CD4-positive, alpha-beta T cell treated with Interleukin-10 for 1 hour (primary cell): Measurements from ENCODE around the gene ZDHHC24.
A peak's percentile ranks its signal among the peaks of the same experiment; 100 is the strongest.
"Not testable (repeated sequence)": the region's sequence is repeated elsewhere in the genome, so short reads cannot be mapped to it uniquely, and the experiment has no call there.

Experiments
- DNase-seq: peaks from one replicate; pipeline ENCODE4 v3.0.0-alpha.2; 2020

The ZDHHC24 gene, protein sequence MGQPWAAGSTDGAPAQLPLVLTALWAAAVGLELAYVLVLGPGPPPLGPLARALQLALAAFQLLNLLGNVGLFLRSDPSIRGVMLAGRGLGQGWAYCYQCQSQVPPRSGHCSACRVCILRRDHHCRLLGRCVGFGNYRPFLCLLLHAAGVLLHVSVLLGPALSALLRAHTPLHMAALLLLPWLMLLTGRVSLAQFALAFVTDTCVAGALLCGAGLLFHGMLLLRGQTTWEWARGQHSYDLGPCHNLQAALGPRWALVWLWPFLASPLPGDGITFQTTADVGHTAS

DNA sequence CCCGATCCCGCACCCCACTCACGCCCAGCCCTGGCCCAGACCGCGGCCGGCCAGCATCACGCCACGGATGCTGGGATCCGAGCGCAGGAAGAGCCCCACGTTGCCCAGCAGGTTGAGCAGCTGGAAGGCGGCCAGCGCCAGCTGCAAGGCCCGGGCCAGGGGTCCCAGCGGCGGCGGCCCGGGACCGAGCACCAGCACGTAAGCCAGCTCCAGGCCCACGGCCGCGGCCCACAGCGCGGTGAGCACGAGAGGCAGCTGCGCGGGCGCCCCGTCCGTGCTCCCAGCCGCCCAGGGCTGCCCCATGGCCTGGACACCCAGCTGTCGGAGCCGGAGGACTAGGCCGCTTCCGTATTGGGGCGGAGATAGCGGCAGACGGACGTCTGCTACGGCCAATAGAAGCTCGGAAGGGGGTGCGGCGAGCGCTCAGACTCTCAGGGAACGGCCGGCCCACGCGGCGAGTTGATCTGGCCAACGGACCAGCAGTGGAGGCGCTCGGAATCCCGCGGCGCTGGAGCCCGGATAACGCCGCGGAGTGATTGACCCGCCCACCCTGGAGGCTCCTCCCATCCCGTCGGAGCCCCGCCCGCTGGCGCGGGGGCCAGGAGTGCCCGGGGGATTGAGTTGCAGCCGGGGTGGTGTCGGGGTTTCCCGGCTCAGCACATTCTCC lies at the start of gene ZDHHC24:
ZDHHC24 (minus strand) TSS at position 348 of the 667 bp plus-strand sequence; CDS start at position 303, 45 bp downstream.
- peak; percentile 92 for DNase-seq

DNA sequence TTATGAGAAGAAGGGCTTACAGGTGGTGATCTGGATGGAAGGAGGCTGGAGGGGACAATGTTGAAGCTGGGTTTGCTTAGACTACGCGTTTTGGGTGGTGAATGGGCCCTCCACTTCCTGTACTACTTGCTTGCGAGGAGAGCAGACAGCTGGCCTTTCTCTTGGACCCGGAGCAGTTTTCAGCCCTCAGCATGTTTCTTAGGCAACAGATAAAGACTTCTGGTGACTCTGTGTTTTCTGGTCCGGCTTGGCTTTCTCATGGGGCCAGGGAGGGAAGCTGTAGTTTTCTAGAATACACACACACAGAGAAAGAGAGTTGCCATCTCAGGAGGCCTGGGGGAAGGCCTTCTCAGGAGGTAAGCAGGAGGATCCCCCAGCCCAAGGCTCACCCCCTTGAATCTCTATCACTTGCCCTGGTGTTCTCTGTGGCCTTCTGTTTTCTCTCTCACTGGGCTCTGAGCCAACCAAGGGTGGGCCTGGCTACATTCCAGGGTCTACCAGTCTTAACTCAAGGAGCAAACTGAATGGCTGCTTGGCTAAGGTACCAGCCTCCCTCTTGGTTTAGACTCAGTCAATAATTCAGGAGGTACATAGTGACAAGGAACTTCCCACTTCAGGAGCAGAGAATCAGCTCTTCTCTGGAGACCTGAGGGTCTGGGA lies 49.5 kb upstream of the ZDHHC24 start:
- no peak for DNase-seq

DNA sequence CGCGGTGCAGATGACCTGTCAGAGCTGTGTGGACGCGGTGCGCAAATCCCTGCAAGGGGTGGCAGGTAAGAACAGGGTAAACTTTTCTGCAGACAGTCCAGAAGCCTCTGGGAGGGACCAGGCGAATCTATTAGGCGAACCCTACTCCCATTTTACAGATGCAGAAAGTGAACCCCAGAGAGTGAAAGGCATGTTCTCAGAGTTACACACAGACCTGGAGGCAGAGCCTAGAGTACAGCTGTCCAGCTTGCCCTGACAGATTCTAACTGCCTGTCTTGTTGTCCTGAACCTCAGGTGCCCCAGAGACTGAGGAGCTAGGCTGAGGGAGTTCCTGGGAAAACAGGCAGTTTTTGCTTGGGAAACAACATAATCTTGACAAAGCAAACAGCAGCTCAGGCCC lies 47.8 kb upstream of the ZDHHC24 start:
- no peak for DNase-seq

DNA sequence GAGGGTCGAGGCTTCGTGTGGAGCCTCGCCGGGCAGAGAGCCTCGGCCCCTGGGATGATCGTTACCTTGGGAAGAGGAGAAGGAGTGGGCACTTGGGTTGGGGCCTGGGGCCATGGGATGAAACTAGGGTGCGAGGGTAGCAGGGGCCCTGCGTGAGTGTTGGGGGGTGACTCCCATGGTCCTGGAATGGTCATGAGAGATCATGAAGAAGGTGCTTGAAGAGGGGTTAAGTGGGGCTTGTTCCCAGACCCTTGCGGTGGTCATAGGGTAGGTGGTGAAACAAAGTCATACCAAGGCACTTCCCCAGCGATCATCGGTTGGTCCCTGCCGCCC lies 47.4 kb upstream of the ZDHHC24 start:
- DNase-seq: no peak

DNA sequence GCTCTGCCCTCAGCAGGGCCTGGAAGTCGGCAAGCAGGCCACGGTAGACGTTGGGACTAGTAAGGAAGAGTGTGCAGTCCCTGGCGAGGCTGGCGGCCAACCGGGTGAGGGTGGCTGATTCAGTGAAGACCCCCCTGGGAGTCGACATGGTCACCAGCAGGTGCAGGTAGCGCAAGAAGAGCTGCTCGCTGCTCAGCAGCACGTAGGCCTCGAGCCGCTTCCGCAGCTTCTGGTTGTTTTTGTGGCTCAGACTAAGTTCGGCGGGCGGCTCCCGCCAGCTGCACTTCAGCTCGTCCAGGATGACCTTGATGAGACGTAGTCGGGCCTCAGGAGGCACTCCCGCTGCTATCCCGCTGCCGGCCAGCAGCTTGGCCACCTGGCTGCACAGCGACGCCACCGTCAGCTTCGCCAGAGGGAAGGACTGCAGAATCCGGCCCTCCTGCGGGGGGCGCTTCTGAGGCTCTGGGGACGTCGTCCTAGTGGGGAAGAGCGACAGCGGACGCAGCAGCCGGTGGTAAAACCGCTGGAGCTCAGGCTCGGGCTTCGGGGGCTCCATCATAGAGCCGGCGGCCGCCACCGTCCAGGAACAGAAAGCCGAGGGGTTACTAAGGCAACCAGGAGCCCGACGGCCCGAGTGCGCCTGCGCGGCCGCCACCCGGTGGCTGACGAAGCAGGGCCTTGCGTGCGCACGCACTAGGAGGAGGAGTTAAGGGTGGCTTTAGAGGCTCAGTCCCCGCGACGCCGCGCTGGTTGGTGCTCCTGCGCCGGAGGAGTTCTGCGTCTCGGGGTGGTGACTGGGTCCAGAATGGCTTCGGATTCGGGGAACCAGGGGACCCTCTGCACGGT lies 46.8 kb upstream of the ZDHHC24 start, which contains the start of the genes CCDC87 and CCS:
CCDC87 (minus strand) TSS at position 607 of the 846 bp plus-strand sequence; CDS start at position 559, 48 bp downstream.
CCS (plus strand) TSS at position 729 of the 846 bp plus-strand sequence; CDS start at position 806, 77 bp downstream.
- DNase-seq: peak; percentile 99

DNA sequence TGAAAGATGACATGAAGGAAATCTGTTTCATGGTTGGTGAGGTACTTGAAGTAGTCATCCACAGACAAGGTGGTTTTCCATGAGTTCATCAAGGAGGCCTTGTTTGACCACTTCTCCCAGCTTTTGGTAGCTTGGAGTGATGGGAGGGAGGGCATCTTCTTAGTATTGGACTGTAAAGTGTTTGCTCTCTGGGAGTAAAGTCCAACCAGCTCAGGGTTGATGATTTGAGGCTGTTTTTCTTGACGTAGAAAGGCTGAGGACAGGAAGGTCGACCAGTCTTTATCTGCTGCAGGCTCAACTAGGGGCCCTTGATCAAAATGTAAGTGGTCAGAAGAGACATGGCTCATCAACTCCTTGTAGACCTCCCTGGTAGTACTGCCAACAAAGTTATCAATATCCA lies 45.3 kb upstream of the ZDHHC24 start:
- no peak for DNase-seq

DNA sequence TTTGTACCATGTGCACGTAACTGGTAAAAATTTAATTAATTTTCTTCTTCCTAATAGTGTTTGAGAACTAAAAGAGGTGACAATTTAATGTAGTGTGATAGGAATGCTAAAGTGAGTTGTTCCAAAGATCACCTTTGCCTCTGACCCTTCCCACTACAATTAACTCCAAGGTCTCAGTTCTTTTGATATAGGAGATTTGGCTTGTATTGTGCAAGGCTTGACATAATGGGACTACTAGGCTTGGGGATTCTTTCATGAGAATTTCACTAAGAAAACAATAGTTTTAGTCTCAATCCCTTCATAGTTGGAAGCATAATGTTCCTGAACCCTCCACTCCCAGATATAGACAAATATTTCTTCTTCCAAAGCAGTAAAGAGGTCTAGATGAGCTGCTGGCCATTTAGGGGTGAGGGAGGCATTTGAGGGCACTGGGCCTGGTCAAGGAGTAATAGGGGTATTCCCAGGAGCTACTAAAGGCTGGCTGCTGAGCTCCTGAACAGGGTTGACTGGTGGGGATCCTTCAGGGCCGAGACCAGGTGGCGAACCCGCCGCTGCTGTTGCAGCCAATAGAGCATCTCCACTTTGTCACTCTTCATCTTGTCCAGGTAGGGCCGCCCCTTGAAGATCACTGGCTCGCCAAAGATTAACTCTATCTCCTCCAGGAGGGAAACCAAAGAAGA lies 44.3 kb upstream of the ZDHHC24 start:
- DNase-seq: no peak

DNA sequence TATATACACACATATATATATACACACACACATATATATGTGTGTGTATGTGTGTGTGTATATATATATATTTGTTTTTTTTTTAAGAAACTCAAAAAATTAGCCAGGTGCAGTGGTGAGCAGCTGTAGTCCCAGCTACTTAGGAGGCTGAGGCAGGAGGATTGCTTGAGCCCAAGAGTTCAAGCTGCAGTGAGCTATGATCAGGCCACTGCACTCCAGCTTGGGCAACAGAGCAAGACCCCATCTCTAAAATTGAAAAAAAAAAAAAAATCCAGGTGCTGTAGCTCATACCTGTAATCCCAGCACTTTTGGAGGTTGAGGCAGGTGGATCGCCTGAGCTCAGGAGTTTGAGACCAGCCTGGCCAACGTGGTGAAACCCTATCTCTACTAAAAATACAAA lies 43.5 kb upstream of the ZDHHC24 start:
- not testable (repeated sequence) for DNase-seq

DNA sequence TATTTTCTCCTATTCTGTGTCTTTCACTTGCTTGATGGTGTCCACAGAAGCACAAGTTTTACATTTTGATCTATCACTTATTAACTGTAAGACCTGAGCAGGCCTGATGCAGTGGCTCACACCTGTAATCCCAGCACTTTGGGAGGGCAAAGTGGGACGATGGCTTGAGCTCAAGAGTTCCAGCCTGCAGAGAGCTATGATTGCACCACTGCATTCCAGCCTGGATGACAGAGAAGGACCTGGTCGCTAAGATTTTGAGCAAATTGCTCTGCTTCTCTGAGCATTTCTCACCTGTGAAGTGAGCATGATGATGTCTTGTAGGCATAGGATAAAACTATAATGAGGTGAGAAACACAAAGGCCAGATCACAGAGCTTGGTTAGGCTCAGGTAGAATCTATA lies 40.3 kb upstream of the ZDHHC24 start:
- DNase-seq: no peak

DNA sequence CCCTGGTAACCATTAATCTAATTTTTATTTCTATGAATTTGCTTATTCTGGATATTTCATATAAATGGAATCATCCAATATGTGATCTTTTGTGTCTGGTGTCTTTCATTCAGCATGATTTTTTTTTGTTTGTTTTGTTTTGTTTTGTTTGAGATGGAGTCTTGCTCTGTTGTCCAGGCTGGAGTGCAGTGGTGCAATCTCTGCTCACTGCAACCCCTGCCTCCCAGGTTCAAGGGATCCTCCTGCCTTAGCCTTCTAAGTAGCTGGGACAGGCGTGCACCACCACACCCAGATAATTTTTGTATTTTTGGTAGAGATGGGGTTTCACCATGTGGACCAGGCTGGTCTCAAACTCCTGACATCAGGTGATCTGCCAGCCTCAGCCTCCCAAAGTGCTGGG lies 39.6 kb upstream of the ZDHHC24 start:
- DNase-seq: not testable (repeated sequence)

DNA sequence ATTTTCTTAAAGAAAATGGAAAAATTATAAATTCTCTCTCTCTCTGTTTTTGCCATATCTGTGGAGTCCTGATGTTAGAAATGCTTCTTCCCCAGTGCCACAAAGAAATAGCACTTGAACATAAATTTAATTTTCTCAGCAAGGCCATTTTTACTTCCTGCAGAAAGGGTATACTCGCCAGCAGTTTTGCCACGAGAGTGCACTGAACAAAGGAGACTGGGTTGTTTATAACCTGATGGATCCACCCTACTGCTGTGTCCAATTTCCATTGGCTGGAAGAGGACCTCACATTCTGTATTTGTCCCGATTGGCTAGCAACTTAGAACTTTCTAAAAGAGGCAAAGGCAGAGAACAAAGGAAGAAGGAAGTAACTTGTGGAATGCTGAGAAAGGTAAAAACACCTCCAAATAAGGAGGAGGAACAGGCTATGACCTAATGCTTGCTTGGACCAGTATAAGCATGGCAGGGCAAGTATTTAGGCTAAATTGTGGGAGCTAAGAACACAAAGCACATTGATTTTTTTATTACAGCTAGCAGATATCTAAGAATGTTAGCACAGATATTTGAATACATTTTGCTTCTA lies 36.8 kb upstream of the ZDHHC24 start:
- DNase-seq: not testable (repeated sequence)

DNA sequence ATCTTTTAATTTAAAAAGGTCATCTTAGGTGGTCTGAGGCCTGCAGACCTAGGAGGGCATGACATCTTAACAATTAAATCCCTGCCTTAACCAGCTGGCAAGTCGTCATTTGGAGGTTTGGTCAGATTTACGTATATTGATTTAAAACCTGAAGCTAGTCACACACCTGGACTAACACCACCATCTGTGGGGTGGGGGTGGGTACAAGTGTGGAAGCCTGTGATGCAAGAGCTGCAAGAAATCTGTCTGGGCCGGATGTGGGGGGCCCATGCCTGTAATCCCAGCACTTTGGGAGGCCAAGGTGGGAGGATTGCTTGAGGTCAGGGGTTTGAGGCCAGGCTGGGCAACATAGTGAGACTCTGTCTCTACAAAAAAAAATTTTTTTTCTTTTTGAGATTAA lies 35.4 kb upstream of the ZDHHC24 start:
- no peak for DNase-seq

DNA sequence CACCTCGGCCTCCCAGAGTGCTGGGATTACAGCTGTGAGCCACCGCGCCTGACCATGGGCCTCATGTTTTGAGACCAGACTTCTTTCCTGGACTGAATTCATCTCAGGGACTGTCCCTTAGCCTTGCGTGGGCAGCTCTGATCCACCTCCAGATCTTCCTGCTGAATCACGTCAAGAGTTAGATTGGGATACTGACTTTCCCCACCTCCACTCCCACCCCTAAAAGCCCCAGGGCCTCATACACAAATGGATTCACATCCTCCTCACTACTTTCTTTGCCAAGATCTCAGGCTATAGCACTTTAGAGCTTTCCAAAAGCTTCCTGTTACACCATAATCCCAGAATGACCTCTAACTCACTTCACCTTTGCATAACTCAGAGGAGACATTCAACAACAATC lies 35.0 kb upstream of the ZDHHC24 start:
- DNase-seq: no peak

DNA sequence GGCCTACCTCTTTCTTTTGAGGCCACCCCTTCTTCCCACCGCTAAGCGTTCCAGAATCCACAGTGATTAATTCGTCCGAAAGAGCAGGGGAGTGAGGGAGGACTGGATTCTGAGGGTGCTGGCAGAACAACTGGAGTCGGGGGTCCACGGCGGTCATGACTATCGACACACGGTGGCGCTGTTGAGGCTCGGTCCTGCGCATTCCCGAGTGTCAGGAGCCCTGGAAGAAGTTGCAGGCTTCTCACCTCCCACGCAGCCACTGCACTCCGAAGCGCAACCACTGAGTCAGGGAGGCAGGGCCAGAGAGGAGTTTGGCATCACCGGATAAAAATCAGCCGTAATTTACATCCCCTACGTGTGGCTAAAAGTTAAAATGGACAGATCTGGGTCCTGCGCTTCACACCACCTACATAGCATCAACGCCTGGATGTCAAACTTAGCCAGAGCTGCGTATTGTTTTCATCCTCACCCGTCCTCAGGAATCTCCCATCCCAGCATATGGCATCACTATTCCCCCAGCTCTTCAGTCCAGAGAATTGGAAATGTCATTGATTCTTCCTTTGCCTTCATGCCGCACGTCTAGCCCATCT lies 33.3 kb upstream of the ZDHHC24 start:
- peak; percentile 79 for DNase-seq

DNA sequence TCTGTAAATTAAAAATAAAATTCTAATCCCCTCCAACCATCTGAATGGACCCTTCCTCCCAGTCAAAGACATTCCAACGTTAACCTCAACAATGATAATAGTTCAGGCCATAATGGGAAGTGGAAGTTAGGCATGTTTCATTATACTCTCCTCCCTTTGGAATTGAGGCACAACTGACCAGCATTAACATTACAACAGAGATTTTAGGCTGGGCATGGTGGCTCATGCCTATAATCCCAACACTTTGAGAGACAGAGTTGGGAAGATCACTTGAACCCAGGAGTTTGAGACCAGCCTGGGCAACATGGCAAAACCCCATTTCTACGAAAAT lies 25.0 kb upstream of the ZDHHC24 start:
- DNase-seq: no peak

DNA sequence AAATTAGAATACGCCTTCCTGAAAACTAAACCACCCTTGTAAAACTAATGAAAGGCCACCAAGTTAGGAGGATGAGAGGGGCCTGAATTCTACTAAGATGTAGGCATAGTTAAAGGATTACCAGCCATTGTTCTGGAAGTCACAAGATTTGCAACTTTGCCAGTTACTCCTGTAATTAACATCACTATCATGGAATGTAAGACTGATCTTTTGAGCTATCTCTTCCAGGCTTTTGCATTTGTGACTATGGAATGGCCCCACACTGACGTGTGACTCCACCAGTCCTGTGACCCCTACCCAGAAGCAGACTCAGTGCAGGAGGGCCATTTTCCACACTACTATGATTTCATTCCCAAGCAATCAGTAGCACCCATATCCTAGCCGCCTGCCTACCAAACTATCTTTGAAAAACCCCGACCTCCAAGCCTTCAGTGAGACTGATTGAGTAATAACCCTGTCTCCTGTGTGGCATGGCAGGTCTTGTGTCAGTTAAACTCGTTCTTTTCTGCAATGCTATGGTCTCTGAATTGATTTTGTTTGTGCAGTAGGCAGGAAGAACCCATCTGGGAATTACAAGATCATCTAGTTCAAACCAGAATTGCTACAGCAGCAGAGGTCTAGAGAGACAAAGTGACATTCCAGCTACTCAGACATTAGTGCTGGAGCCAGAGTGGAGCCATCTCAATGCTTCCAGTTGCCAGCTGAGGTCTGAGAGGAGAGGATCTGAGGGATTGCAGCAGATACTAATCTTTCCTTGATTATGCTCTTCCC lies 24.4 kb upstream of the ZDHHC24 start:
- no peak for DNase-seq

DNA sequence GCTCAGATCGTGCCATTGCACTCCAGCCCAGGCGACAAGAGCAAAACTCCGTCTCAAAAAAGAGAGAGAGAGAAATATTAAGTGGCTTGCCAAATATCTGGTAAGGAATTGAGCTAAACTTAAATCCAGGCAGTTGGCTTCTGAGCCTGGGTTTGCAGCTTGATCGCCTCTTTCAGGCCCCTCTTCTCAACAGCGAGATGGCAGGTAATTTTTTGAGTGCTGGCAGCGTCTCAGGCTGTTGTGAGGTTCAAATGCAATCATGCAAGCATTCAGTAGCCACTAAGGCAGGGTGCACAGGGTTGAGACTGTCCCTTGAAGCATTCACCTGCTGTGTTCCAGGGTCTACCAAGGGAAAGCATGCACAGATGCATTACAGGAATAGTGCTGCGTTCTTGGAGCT lies 23.2 kb upstream of the ZDHHC24 start:
- DNase-seq: no peak

DNA sequence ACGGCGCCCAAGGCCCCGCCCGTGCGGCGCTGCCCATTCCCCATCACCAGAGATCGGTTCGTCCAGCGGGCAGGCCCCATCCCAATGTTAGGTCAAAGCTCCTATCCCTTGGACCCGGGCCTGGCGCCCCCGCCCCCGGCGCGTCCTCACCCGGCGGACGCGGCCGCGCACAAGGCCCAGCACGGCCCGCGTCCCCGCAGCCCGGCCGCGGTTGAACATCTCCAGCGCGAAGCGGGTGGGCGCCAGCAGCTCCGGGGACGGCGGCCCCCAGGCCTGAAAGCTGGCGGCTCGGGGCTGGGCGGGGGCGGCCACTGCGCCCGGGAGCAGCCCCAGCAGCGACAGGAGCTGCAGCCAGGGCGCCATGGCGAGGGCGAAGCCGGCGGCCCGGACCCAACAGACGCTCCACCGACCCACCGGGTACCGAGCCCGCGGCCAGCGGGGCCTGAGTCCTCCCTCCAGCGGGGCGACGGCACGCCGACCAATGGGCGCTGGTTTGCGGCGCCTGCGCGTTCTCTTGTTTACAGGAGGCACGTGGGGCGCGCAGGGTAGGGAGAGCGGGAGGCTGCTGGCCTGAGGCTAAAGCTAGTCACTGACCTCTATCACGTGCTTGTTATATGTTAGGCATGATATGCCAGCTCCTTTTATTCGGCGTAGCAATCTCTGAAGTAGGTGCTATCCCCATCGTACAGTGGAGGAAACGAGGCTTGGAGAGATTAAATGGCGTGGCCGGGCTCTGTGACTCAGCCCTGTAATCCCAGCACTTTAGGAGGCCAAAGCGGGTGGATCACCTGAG lies 22.5 kb upstream of the ZDHHC24 start, which contains the start of gene CTSF:
CTSF (minus strand) TSS at position 483 of the 793 bp plus-strand sequence; CDS start at position 363, 120 bp downstream.
- DNase-seq: peak; percentile 79

DNA sequence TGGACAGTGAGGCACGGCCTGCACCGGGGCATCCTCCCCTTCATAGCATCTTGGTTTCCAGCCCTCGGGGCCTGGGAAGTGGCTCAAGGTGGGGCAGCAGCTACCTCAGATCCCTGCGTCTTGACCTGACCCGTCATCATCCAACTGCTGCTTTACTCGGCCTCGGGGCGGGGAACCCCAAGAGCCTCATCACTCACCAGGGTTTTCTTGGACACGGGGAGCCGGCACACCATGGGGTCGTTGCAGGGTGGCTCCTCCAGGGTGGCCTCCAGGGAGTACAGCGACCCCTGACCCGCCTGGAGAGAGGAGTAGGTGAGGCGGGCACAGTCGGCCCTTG lies 21.9 kb upstream of the ZDHHC24 start:
- no peak for DNase-seq

DNA sequence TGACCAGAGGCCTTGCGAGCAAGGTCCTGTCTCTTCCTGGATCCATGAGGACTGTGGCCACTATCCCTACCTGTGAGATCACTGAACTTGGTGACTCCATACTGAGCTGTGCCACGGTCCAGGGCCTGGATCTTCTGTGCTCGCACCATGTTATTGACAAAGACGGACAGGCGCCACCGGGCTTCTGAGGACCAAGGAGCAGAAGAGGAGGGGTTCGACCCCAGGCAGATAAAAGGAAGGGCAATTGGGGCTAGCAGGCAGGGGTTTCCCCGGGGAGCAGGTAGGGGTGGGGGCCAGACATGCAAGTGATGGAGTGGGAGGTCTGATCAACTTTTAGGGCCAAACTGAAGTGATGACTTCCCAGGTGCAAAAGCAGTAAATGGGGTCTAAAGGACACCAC lies 20.4 kb upstream of the ZDHHC24 start:
- DNase-seq: no peak
